ENCODE data around the gene RPS8. TPM values are rescaled to one million over a fixed set of nuclear protein-coding genes. Genes with fewer than 3 reads are reported as not detected.

The RPS8 gene
- total and polyA plus RNA-seq, 4 donors = 258 to 891 (median 575) TPM

- Histone ChIP-seq H3K36me3 (ENCODE audit: control insufficient read depth in 4 of 4, insufficient read depth in 3 of 4, low read depth in 1 of 4, low read length in 3 of 4) (peaks cover 0 to 8% (median 8%) of the 10 kb centered on the region in 4 donors), H3K9me3 (ENCODE audit: control insufficient read depth in 4 of 4, low read length in 3 of 4) (no peaks in the 10 kb centered on the region), H3K27ac (ENCODE audit: low read depth in 1 of 2, low read length in 2 of 2) (peak overlapping the region; percentile 95 to 98), H3K4me1 (ENCODE audit: control insufficient read depth in 4 of 4, insufficient read depth in 4 of 4, low read length in 3 of 4) (peaks cover 15 to 46% (median 39%) of the 10 kb centered on the region in 4 donors), H3K9ac (ENCODE audit: low read depth in 1 of 2, low read length in 2 of 2) (peak overlapping the region in 1 of 2 donors; percentile 40), H3K27me3 (ENCODE audit: control insufficient read depth in 4 of 4, insufficient read depth in 4 of 4, low read length in 3 of 4) (no peaks in the 10 kb centered on the region), H3K4me3 (ENCODE audit: low read depth in 1 of 3, low read length in 3 of 3) (no peak overlapping the region)
- no peak for TF ChIP-seq SP1 (IDR thresholded peaks at IDR 0.05)
- no peak for TF ChIP-seq HNF4A (conservative IDR thresholded peaks at IDR 0.05)
- TF ChIP-seq JUND (IDR thresholded peaks at IDR 0.05) = no peak
- TF ChIP-seq NR2F2 (IDR thresholded peaks at IDR 0.05) = no peak
- TF ChIP-seq RAD21 (IDR thresholded peaks at IDR 0.05) = no peak
- no peak for TF ChIP-seq ATF3 (IDR thresholded peaks at IDR 0.05)
- TF ChIP-seq YY1 (IDR thresholded peaks at IDR 0.05) = no peak
- no peak for TF ChIP-seq CTCF (IDR thresholded peaks at IDR 0.05; ENCODE audit: low read depth, low read length, missing input control)
- TF ChIP-seq REST (IDR thresholded peaks at IDR 0.05) = no peak
- TF ChIP-seq RXRA (IDR thresholded peaks at IDR 0.05) = no peak
- no peak for TF ChIP-seq EGR1 (IDR thresholded peaks at IDR 0.05; ENCODE audit: low read depth in 2 of 2)
- no peak for TF ChIP-seq MAX (IDR thresholded peaks at IDR 0.05)
- 93% methylated on average over 70 of the region's 70 CpGs for WGBS
- no peak for DNase-seq (ENCODE audit: low spot score)
These were observed 30.8 kb downstream of the RPS8 start for GRCh38 chr1:44806025-44806703.

GRCh38 chr1:44806704-44807363 is 31.5 kb downstream of the RPS8 start, which contains the start of gene DYNLT4:
DYNLT4 (minus strand) TSS chr1:44807351; CDS start chr1:44806668, 683 bp downstream.
- peak; percentile 33 for DNase-seq (ENCODE audit: low spot score)
- Histone ChIP-seq H3K4me1 (ENCODE audit: control insufficient read depth in 4 of 4, insufficient read depth in 4 of 4, low read length in 3 of 4) (peaks cover 15 to 47% (median 39%) of the 10 kb centered on the region in 4 donors), H3K9me3 (ENCODE audit: control insufficient read depth in 4 of 4, low read length in 3 of 4) (no peaks in the 10 kb centered on the region), H3K36me3 (ENCODE audit: control insufficient read depth in 4 of 4, insufficient read depth in 3 of 4, low read depth in 1 of 4, low read length in 3 of 4) (peaks cover 0 to 8% (median 7%) of the 10 kb centered on the region in 4 donors), H3K27me3 (ENCODE audit: control insufficient read depth in 4 of 4, insufficient read depth in 4 of 4, low read length in 3 of 4) (no peaks in the 10 kb centered on the region), H3K27ac (ENCODE audit: low read depth in 1 of 2, low read length in 2 of 2) (peak within 1 kb of the TSS; percentile 95 to 98), H3K4me3 (ENCODE audit: low read depth in 1 of 3, low read length in 3 of 3) (no peak within 1 kb of the TSS), H3K9ac (ENCODE audit: low read depth in 1 of 2, low read length in 2 of 2) (peak within 1 kb of the TSS; percentile 53 to 65)
- 54% methylated on average over 7 of the region's 7 CpGs for WGBS
- TF ChIP-seq EGR1 (IDR thresholded peaks at IDR 0.05; ENCODE audit: low read depth in 2 of 2) (no peak), REST (IDR thresholded peaks at IDR 0.05) (no peak), ATF3 (IDR thresholded peaks at IDR 0.05) (no peak), TAF1 (conservative IDR thresholded peaks at IDR 0.05) (peak; percentile 93), HNF4G (IDR thresholded peaks at IDR 0.05) (peak; percentile 10), MAX (IDR thresholded peaks at IDR 0.05) (no peak), FOXA1 (IDR thresholded peaks at IDR 0.05) (no peak), ZBTB33 (IDR thresholded peaks at IDR 0.05) (no peak), YY1 (IDR thresholded peaks at IDR 0.05) (no peak), FOXA2 (IDR thresholded peaks at IDR 0.05) (no peak), SP1 (IDR thresholded peaks at IDR 0.05) (no peak), NR2F2 (IDR thresholded peaks at IDR 0.05) (peak; percentile 74), JUND (IDR thresholded peaks at IDR 0.05) (no peak), RAD21 (IDR thresholded peaks at IDR 0.05) (no peak), HNF4A (conservative IDR thresholded peaks at IDR 0.05) (peak in 1 of 2 donors; percentile 63), RXRA (IDR thresholded peaks at IDR 0.05) (no peak)
